Natural killer cell treated with Interleukin-12 subunit alpha and Interleukin-12 subunit beta and Interleukin-15 and Interleukin-18, amount 100 ng/mL, for 72 hours (primary cell): ENCODE measurements around the gene MOSPD2. TPM values are rescaled to one million over a fixed set of nuclear protein-coding genes. Genes with fewer than 3 reads are reported as not detected.

Experiments
- ATAC-seq, 2 donors: fragments of 150-1000 bp; cut with Tn5 transposase in 1 of 2; sonication (Bioruptor Pico), chemical (Tn5 transposase) in 1 of 2; 2 replicates each; pipeline ENCODE4 v1.10.0; 2021
- DNase-seq: peaks from one replicate; pipeline ENCODE4 v3.0.0; 2022; ENCODE audit warnings: low spot score
- H3K27ac Mint-ChIP-seq, 2 donors: 1 replicate in 1 of 2; 2 replicates in 1 of 2; pipeline ENCODE4 v1.8.0; 2022; ENCODE audit warnings: mixed read lengths in 2 of 2, mild to moderate bottlenecking in 1 of 2, moderate library complexity in 1 of 2
- H3K27me3 Mint-ChIP-seq, 2 donors: 1 replicate in 1 of 2; 2 replicates in 1 of 2; pipeline ENCODE4 v1.8.0; 2022; ENCODE audit warnings: mixed read lengths in 2 of 2
- H3K36me3 Mint-ChIP-seq: one replicate; pipeline ENCODE4 v1.8.0; 2022; ENCODE audit warnings: mixed read lengths
- H3K4me1 Mint-ChIP-seq, 2 donors: 1 replicate in 1 of 2; 2 replicates in 1 of 2; pipeline ENCODE4 v1.8.0; 2022; ENCODE audit warnings: low read depth in 2 of 2, mixed read lengths in 2 of 2, mild to moderate bottlenecking in 1 of 2
- H3K4me3 Mint-ChIP-seq: one replicate; pipeline ENCODE4 v1.8.0; 2022; ENCODE audit warnings: mixed read lengths
- H3K9me3 Mint-ChIP-seq: 2 replicates; pipeline ENCODE4 v1.8.0; 2022; ENCODE audit warnings: mixed read lengths
- total RNA-seq, 2 donors: library from RNA; stranded (reverse); gene quantifications; one replicate each; pipeline ENCODE4 v1.2.3, GENCODE V29; 2022

Gene MOSPD2
- total RNA-seq, 2 donors from 2014 or later = 12.8 to 30.4 TPM

- no peaks in the 10 kb centered on the region for H3K36me3 Mint-ChIP-seq
- H3K9me3 Mint-ChIP-seq = no peaks in the 10 kb centered on the region
- no peaks in the 10 kb centered on the region for H3K4me1 Mint-ChIP-seq
- ATAC-seq (no peak), DNase-seq (no peak)
- H3K27me3 Mint-ChIP-seq = peaks cover 0 to 3% of the 10 kb centered on the region in 2 donors
- H3K4me3 Mint-ChIP-seq = no peak overlapping the region
- H3K27ac Mint-ChIP-seq = no peak overlapping the region
These were observed 90.4 kb downstream of the MOSPD2 start for GRCh38 chrX:14963447-14964236.

- peaks cover 0 to 5% of the 10 kb centered on the region in 2 donors for H3K27me3 Mint-ChIP-seq
- no peak overlapping the region for H3K27ac Mint-ChIP-seq
- H3K4me3 Mint-ChIP-seq = no peak overlapping the region
- no peak for ATAC-seq
- no peaks in the 10 kb centered on the region for H3K36me3 Mint-ChIP-seq
- no peaks in the 10 kb centered on the region for H3K4me1 Mint-ChIP-seq
- no peaks in the 10 kb centered on the region for H3K9me3 Mint-ChIP-seq
- no peak for DNase-seq
These were observed 91.3 kb downstream of the MOSPD2 start for GRCh38 chrX:14964500-14964899.

Other genes starting within 250 kb of the MOSPD2 start
- 10 to 100 TPM; 10.0 to 19.1 TPM for gene FANCB, start 352 bp upstream of the MOSPD2 start, total RNA-seq